Frontal cortex (tissue), 4 donors: ENCODE results near the gene KIAA1328. TPM values are rescaled to one million over a fixed set of nuclear protein-coding genes. Genes with fewer than 3 reads are reported as not detected.

ENCODE experiments used
- DNase-seq, 2 donors: peaks; one replicate each; pipeline ENCODE4 v3.0.0; 2012; ENCODE audit warnings: low spot score in 2 of 2
- FAIRE-seq: peaks from 2 replicates; lab custom pipeline; 2012; peaks lifted over from hg19 to GRCh38; lab: Jason Lieb, UNC
- total RNA-seq: library from RNA; depleted of rRNA; stranded (reverse); fragments of >200 nt; gene quantifications from one replicate; pipeline ENCODE4 v1.2.3, GENCODE V29; 2014
- donor health status: control.
- donor health status: control.
- donor health status: control.

Gene KIAA1328
- total RNA-seq, 1 donor from 2014 or later, result 20.4 TPM

DNA sequence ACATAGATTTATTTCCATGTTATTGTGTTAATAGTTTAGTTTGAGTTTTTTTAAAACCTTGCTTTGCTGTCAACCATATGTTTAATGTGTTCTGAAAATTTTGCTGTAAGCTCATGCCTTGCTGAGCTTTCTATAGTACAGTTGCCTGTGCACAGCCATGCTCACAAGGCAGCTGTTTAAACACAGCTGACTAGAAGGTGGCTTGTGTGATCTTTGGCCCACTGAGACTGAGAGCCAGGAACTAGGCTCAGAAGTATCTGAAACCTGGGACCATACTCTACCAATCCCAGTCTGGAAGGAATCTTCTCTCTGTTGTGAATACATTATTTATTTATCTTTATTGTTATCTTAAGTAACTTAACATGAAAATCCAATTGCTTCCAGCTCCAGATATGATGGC lies 350.5 kb downstream of the KIAA1328 start:
- FAIRE-seq, result no peak
- DNase-seq, result no peak

DNA sequence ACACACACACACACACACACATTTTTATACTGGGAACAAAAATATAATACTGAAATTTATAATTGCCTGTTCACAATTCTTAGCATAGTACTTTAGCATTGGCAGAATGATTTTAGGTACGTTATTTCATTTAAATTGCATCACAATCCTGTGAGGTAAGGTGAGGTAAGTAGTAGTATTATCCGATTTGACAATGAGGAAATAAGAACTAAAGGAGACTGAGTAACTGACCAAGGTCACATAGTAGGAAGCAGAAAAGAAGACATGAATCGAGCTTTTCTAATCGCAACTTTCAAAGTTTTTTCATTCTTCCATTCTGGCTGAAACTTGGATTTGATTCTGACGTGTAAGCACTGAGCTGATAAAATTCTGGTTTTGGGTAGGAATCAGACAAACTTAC lies 351.2 kb downstream of the KIAA1328 start:
- FAIRE-seq (no peak), DNase-seq (no peak)

- DNase-seq, result no peak
- FAIRE-seq, result no peak
Measured at GRCh38 chr18:37182340-37183135, 353.6 kb downstream of the KIAA1328 start.

- DNase-seq (no peak), FAIRE-seq (no peak)
Measured at GRCh38 chr18:37184209-37184868, 355.4 kb downstream of the KIAA1328 start.

- FAIRE-seq (no peak), DNase-seq (no peak)
Measured at GRCh38 chr18:37188016-37188791, 359.3 kb downstream of the KIAA1328 start.

GRCh38 chr18:37199741-37200140 lies 370.8 kb downstream of the KIAA1328 start:
- DNase-seq (no peak), FAIRE-seq (no peak)

GRCh38 chr18:37207343-37207742 lies 378.4 kb downstream of the KIAA1328 start:
- DNase-seq (no peak), FAIRE-seq (no peak)

DNA sequence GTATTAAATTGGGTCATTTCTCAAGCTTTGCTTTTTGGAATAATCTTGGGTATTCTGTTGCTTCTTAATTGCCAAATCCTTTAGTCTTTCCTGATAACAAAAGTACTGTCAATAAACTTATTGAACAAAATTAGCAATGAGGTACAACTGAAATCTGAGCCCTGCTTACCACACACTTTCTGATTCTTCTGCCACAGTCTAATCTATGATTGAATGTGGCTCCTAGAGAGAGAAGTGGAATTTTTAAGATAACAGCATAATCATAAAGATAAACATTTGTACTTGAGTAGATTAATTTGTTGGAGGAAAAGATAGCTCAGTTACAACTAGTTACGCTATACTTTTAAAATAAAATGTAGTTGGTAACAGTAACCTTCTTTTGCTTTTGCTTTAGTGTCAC lies 381.9 kb downstream of the KIAA1328 start:
- no peak for FAIRE-seq

DNA sequence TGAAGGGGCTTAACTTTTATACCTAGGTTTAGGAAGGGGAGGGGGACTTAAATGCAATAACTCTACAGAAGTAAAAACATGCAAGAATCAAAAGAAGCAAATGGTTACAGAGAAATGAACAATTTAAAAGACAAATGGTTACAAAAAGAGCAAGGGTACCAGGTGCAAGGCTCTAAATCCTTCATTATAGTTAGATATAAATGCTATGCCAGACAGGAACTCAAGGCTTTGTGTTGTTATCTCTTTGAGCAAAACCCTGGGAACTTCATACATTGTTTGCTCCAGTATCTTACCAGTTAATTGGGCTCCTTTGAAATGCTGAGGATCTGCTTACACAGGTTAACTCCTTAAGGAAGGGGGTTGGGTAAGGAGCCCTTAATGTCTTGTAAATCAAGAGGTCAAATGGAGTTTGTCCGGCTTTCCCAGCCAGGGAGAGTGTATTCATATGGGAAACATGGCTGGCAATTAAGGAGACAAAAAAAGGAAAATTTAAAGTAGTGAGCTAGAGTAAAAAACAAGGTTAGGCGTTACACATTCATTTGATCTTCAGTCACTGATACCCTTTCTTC lies 389.2 kb downstream of the KIAA1328 start:
- DNase-seq, result no peak
- no peak for FAIRE-seq

More for the DNA sequence above, 381.9 kb downstream of the KIAA1328 start:
- DNase-seq, result no peak

DNA sequence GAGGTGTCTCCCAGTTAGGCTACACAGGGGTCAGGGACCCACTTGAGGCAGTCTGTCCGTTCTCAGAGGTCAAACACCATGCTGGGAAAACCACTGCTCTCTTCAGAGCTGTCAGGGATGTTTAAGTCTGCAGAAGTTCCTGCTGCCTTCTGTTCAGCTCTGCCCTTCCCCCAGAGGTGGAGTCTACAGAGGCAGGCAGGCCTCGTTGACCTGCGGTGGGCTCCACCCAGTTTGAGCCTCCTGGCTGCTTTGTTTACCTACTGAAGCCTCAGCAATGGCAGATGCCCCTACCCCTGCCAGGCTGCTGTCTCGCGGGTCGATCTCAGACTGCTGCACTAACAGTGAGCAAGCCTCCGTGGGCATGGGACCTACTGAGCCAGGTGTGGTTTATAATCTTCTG lies 390.3 kb downstream of the KIAA1328 start:
- DNase-seq (no peak), FAIRE-seq (no peak)

DNA sequence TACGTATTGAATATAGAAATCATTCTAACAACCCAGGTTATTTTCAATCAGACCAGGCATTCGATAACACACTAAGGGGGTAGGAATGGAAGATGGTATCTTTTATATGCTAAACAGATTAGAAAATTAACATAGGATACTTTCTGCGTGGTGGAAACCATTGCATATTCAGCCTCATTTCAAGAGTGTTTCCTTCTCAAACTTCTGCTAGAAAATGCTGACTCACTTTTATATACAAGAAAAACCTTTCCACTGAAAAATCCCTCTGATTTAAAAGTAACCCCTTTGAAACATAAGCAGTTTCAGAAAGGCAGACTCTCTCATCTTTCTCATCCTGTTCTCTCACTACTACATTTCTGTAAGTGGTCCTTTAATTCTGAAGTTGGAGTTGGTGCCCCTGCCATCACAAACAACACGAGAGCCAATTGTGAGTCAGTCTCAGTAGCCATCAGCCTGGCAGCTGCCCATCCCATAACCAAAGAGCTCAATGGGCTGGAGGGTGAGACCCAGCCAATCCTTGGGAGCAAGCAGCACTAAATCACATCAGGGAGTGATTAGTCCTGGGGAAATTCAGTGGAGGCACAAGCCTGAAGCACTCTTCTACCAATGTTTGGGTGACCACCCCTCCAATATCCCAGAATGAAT lies 393.5 kb downstream of the KIAA1328 start:
- no peak for FAIRE-seq
- no peak for DNase-seq

GRCh38 chr18:37222999-37223378 lies 394.1 kb downstream of the KIAA1328 start:
- FAIRE-seq (no peak), DNase-seq (no peak)

DNA sequence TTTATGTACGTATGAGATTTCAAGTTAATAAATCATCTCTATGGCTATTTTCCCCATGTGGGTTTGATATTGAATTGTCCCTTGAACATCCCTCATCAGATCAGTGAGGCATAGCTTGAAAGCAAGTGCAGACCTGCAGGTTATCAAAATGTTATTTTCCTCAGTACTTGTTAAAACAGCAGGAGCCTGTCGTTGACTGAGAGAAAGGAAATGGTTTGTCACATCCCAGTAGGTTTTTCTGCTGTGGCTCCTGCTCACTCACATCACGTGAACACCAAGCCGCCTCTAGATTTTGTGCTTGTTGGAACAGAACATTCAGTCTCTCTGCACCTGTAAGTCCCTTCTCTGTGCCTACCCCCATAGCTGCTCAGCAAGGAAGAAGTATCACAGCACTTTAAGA lies 396.4 kb downstream of the KIAA1328 start:
- no peak for FAIRE-seq
- DNase-seq, result no peak

DNA sequence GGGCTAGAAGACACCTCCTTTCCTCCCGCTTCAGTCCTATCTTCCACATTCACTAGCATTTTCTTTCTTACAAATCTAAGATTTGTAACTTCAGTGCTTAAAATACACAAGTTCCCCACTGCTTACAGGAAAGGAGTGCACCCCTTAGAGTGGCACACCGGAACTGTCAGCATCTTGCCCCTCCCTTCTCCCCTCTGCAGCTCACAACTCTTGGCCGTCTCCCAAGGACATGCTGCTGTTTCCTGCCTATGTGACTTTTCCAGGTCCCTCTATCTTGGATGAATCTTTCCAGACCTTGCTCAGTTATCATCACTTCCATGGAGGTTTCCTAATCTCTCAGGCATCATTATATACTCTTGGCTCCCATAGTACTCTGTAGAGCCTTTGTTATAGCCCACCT lies 401.8 kb downstream of the KIAA1328 start:
- FAIRE-seq (no peak), DNase-seq (no peak)

DNA sequence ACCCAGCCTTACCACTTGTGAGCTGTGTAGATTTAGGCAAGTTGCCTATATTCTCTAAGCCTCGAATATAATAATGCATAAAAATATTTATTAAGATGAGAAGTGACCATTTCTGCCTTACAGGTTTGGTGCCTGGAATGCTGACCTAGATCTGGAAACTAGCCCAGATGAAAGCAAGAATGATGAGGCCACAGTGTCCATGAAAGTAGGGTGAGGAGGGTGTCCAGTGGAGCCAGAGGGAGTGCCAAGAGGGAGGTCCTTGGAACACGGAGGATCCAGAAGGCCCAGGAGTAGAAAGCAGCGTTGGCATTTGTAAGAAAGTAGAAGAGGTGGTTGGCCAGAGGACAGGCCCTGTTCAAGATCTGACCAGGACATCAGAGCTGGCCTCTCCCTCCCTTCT lies 402.3 kb downstream of the KIAA1328 start:
- DNase-seq (no peak), FAIRE-seq (no peak)

DNA sequence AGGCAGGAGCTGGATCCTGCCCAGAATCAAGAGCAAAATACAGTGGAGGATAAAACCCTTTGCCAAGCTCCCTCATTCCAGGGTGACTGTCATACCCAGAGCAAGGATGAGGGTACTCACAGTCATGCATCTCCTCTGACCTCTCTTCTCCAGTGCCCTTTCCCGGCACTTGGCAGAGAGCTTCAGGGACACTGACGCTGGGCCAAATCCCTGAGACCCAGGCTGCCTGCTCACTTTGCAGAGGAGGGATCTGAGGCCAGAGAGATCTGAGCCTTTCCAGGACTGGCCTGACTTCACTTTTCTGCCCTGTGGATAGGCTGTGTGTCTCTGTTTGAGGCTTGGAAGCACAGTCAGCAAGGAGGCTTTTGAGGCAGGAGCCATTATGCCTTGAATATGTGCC lies 406.7 kb downstream of the KIAA1328 start:
- FAIRE-seq (no peak), DNase-seq (no peak)

GRCh38 chr18:37238282-37239108 lies 409.6 kb downstream of the KIAA1328 start:
- DNase-seq (no peak), FAIRE-seq (no peak)

- no peak for DNase-seq
- no peak for FAIRE-seq
Measured at GRCh38 chr18:37242091-37242490, 413.2 kb downstream of the KIAA1328 start.
